Activated T-helper 1 cell treated with Interleukin-2 at 50 U/mL for 16 hours (primary cell): Measurements from ENCODE around the gene CHODL.

Experiments used
- DNase-seq: peaks from one replicate; pipeline ENCODE4 v3.0.0-alpha.2; 2020; ENCODE audit warnings: low read depth

CHODL gene, protein sequence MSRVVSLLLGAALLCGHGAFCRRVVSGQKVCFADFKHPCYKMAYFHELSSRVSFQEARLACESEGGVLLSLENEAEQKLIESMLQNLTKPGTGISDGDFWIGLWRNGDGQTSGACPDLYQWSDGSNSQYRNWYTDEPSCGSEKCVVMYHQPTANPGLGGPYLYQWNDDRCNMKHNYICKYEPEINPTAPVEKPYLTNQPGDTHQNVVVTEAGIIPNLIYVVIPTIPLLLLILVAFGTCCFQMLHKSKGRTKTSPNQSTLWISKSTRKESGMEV

DNA sequence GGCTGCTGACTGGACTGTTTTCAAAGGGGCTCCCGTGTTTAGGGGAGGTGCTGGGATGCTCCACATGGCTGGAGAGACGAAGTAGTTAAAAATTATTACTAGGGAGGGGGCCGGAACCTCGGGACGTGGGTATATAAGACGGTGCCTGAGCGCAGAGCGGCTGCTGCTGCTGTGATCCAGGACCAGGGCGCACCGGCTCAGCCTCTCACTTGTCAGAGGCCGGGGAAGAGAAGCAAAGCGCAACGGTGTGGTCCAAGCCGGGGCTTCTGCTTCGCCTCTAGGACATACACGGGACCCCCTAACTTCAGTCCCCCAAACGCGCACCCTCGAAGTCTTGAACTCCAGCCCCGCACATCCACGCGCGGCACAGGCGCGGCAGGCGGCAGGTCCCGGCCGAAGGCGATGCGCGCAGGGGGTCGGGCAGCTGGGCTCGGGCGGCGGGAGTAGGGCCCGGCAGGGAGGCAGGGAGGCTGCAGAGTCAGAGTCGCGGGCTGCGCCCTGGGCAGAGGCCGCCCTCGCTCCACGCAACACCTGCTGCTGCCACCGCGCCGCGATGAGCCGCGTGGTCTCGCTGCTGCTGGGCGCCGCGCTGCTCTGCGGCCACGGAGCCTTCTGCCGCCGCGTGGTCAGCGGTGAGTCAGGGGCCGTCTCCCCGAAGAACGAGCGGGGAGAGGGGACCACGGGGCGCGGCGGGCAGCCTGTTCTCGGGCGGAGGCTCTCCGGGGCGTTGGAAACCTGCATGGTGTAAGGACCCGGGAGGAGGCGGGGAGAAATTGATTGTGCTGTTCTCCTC, at the start of gene CHODL:
Gene CHODL (plus strand): TSS at position 163 of the 793 bp plus-strand sequence. CDS start 391 bp downstream, at position 554.
- DNase-seq, result no peak

DNA sequence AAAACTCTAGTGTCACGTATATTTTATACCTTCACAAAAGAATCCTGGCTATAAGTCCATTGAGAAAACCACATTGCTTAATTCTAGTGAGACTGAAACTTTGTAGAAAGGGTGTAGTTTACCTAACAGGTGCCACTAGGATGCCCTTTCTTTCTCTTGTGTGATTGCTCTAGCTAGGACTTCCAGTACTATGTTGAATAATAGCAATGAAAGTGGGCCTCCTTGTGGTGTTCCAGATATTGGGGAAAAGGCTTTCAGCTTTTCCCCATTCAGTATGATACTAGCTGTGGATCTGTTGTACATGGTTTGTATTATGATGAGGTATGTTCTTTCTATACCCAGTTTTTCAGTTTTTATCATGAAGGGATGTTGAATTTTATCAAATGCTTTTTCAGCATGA, 39.7 kb upstream of the CHODL start:
- no peak for DNase-seq

DNA sequence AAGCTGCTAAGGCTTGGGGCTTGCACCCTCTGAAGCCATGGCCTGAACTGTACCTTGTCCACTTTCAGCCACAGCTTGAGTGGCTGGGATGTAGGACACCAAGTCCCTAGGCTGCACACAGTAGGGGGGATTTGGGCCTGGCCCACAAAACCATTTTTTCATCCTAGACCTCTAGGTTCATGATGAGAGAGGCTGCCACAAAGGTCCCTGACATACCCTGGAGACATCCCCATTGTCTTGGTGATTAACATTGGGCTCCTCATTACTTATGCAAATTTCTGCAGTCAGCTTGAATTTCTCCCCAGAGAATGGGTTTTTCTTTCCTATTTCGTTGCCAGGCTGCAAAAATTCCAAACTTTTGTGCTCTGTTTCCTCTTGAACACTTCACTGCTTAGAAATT, 26.3 kb upstream of the CHODL start:
- no peak for DNase-seq

DNA sequence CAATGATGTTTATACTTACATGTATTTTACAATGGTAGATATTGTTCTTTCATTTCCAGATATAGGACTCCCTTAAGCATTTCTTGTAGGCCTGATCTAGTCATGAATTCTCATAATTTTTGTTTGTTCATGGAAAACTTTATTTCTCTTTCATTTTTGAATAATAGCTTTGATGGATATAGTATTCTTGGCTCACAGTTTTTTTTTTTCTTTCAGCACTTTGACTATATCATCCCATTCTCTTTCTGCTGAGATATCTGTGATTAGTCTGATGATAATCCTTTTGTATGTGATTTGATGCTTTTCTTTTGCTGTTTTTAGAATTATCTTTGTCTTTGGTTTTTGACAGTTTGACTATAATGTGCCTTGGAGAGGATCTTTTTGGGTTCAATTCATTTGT, 24.1 kb upstream of the CHODL start:
- no peak for DNase-seq

DNA sequence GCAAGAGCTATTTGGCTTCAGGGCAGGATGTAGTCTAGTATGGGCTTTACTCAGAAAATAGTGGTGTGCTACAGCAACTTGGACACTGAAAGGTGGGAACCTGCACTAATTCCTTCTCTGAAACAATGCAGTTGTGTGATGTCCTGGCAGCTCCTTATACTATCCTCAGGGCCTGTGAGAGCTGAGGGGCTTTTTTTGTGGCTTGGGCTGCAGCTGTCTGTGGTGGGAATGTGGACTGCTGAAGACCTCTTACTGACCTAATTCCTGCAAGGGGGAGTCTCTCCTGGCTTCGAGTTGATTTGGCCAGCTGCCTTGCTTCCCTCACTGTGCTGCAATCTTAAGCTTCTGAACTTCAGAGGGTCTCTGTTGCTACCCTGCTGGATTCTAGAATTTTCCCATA, 22.3 kb upstream of the CHODL start:
- DNase-seq, result no peak

DNA sequence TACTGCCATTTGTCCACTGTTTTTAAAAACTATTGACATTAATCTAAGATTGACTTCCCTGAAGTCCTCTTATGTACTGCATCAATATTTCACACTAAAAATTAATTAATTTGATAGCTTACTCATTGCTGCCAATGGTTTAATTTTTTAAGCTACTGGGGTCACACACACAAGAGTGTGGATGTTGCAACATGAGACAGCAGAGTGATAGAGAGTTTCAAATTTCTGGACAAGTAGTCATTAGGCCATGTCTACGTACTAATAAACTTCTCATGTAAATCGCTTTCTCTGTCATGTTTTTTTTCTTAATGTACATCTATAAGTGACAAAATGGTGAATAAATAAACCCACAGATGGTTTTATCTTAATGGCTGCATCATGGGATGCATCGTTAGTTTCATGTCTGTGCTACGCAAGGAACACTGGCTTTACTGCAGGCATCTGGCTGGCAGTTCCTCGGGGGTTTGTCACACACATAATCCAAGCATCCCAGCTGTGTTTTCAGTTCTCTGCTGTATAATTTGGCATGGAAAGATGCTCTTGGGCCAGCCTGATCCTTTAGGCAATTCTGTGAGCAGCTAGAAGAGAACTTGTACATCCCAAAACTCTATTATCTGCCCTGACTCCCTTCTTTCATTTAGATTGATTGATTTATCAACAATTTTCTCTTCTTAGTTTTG, 16.4 kb upstream of the CHODL start:
- DNase-seq, result no peak

DNA sequence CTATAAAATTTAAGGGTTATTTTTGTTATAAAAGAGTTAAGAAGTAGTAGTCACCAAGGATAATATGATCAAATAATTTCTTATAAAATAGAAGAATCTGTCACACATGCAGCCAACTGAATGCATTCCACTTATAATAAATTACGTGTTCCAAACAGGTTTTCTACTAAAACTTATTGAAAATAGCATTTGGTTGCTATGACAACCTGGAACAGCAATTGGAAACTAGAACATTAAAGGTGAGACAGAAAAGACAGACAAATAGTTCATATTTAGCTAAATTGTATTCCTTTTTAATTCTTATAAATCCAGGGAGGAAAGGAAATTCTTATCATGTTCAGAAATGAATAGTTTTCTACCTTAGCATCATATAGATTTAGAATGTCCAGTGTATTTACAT, 9.1 kb upstream of the CHODL start:
- no peak for DNase-seq

DNA sequence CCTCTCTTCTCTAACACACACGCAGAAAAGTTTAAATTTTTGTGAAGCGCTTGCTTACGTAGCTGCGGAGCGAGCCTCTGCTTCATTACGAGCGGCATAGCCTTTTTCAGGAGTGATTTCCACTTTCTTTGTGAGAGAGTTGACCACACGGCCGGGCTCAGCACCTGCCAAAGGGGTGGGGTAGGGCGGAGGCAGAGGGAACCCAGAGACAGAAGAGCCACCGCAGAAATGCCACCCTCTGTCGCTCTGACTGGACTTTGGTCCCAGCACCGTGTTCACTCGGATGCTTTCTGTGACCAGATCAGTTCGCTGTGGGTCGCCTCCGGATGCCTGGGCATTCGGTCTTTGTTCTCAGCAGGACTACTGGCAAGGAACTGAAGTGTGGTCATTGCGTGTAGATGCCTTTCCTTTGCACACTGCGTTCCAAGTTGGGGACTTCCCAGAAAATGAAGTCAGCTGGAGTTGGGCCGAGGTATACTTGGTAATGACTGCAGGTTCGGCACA, 883 bp downstream of the CHODL start:
- DNase-seq, result no peak

DNA sequence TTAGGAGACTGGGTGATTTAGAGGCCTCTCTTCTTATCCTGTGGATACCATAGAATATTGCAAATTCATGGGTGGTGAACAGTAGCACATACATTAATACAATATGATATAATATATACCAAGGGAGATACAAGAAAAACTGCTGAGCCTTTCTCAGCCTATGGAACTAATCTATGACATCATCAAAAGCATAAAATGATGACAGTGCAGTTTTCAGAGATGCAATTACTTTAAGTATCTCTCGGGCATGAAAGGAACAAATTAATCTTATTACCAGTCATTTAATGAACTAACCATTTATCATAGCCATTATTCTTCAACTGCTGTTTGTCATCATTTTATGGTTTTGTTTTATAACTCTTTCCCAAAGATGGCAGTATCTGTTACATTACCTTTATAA, 3.5 kb downstream of the CHODL start:
- DNase-seq, result no peak

DNA sequence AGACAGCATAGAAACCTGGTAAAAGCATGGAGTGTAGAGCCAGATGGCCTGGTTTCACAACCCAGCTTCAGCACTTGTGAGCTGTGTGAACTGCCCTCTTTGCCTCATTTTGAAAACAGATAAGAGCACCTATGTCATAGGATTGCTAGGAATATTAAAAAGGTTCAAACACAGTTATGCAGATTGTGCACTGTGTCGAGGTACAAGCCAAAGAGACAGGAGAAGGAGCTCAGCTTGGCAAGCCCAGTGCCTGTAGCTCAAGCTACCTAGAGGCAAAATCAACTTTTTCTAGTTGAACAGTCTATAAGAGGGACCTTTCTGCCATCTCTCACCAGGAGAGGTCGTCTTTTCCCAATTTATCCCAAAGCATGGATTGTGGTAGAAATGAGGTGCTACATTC, 5.0 kb downstream of the CHODL start:
- DNase-seq, result no peak

DNA sequence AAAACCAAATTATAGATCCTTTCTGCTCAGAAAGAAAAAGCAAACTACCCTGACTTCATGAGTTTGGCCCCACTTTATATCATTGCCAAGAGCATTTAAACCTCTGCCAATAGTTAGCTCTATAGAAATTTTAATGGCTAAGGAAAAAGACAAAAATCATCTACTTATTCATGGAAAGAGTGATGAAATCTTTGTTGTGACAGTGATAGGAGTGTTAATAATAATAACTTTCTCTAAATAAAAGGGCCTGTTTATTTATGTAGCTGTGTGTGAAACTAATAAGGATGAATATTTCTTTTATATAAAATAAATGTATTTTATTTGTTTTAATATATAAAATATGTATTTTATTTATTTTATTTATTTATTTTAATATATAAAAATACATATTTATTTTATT, 6.4 kb downstream of the CHODL start:
- no peak for DNase-seq

DNA sequence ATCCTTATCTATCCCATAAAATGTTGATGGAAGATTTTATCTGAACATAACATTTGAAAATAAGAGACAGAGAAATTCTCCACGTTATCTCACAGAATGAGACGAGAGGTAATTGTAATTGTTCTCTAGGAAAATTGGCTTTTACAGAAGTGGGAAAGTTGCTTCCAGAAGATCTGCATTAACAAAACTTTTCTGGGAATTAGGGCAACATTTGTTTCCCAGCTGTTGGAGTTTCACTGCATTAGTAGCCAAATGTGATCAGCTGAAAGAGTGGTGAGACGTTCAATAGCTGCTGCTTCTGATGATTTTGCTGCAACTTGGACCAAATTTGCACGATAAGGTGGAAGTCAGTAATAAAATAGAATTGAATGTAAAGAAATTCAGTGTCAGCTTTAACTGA, 7.6 kb downstream of the CHODL start:
- no peak for DNase-seq

DNA sequence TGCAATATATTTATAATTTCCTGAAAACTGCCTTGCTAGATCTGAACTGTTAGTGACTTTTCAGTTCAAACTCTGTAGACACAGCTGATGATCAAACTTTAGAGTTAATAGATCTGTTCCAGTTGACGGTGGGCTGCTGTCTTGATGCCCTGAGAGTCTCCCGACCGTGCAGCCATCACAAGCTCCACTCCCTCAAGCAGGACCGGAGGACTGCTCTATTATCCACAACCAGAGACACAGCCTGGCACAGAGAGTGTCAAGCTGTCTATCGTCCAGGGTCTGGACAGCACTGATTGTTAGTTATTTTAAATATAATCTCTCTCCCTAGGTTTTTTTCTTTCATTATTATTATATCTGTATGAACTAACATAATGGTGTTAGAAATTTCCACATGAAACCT, 8.0 kb downstream of the CHODL start:
- no peak for DNase-seq

DNA sequence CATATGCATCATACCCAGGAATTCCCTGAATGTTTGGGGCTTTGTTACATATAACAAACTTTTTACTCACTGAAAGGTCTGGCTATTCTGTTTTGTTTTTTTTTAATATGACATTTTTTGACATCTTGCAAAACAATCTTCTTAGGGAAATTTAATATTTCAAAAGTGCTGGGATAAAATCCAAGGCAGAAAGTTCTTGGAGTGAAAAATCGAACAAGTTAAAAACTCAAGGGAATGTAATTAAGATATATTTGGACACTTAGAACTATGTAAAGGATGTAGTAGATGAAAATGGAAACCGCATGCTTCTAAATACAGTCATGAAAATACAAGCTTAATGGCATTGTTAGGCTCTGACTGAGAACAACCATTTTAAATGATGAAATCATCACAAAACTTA, 8.6 kb downstream of the CHODL start:
- DNase-seq, result no peak

DNA sequence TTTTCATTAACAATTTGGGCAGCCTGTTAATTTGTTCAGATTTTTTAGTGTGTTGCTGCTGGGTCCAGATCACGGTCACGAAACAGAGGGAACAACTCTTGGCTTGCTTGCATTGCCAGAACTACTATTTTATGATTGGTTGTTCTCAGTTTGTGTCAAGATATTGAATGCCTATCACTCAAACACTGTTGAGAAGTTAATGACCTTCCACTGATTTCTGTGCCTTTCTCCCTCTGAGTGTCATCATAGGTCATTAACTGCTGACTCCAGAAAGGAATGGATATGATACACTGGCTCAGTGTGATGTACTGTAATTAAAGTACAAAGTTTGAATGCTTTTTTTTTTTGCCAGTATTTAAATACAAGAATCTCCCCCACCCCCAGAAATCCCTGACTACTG, 9.2 kb downstream of the CHODL start:
- DNase-seq, result no peak

DNA sequence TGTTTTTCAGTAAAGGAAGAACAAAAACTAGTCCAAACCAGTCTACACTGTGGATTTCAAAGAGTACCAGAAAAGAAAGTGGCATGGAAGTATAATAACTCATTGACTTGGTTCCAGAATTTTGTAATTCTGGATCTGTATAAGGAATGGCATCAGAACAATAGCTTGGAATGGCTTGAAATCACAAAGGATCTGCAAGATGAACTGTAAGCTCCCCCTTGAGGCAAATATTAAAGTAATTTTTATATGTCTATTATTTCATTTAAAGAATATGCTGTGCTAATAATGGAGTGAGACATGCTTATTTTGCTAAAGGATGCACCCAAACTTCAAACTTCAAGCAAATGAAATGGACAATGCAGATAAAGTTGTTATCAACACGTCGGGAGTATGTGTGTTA, 21.3 kb downstream of the CHODL start:
- DNase-seq, result no peak

DNA sequence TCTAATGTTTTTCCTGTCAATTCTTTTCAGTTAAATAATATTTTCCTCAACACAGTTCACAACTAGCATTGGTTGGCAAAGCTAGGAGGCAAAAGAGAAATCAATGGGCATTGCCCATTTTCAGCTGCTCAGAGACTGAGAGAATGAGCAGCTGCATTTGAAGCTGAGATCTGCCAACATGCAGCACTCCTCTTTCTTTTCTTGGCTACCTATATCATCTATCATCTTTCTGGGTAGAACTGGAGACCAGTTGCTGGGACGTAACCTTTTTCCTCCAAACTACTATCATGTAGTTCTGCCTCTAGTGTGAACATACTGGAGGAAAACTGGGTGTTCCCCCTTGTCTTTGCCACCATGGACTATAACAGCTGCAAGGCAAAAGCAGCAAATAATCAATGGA, 22.9 kb downstream of the CHODL start:
- DNase-seq, result no peak

DNA sequence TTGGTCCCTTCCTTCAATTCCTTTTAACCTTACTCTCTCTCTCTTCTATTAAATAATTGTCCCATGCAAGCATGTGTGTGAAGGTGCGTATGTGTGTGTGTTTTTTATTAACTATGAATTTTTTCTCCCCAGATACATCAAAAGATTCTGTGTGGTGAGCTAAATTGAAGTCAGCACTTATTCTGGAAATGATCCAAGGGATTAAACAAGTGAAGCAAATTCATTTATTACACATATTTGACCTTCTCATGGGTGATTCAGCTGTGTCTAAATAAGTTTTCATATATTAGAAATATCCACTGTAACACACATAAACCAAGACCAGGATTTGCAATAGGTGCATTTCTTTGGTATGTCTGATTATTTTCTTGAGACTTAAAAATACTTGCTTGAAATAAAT, 24.3 kb downstream of the CHODL start:
- no peak for DNase-seq

DNA sequence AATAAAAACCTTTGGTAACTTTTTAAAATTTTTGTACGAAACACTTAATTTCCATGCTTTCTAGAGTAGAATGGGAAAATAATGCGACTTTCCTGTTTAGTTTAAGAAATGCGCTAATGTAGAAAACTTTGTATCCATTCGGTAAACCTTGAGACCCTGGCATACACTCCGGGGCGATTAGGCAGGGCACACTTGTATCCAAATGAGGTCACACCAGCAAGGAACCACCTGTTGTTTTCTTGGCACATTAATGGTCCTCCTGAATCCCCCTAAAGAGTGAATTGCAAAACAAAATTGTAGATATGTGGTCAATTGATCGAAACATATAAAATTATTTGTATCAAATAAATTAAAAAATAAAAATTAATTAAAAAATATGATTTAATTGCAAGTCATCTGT, 25.2 kb downstream of the CHODL start:
- no peak for DNase-seq

DNA sequence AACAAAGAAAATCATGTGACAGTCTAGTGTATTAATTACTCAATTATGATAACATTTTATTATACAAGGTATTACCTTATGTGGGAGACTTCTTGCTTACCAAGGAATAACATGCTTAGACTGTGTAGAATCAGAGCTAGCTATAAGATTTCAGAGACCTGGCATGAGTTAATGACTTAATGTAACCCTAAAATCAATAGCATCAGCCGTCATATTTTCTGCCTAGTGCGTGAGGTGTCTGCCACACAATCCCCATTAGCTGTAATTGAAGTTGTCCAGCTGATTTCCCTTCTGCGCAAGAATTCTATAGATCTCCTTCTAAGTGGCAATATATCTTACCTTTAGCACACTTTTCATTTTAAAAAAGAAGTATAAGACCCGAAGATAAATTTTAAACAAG, 28.8 kb downstream of the CHODL start:
- no peak for DNase-seq

DNA sequence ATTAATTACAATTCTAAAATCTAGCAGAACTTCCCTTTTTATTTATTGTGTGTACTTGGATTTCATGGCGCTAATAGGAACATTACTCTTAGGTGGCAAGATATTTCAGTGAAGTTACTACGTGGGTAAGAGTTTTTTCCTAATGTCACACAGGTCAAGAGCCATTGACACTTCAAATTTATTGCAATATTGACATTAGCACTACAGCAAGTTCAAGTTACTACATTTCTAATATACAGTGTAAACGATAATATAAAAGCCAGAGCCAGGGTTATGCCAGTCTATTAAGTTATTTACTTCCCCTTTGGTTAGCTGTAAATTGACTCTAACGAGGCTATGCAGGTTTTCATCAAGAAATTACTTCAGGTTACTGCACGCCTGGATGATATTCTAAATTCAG, 29.7 kb downstream of the CHODL start:
- DNase-seq, result no peak

DNA sequence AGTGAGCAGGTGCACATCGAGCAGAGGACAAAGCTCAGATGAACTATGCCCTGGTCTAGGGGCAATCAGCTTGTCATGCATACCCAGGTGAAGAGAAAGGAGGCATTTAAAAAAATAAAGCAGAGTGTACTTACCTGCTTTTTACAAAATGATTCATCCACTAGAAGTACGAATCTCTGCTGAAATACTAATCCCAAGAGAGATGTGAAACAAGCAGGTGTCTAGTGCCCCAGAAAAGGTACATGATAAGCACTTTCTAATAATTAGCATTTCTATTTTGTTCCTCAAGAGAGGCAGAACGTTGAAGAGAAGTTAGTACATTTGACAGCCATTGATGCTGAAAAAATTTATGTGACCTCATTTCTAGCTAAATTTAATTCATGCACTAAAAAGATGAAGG, 31.1 kb downstream of the CHODL start:
- no peak for DNase-seq

DNA sequence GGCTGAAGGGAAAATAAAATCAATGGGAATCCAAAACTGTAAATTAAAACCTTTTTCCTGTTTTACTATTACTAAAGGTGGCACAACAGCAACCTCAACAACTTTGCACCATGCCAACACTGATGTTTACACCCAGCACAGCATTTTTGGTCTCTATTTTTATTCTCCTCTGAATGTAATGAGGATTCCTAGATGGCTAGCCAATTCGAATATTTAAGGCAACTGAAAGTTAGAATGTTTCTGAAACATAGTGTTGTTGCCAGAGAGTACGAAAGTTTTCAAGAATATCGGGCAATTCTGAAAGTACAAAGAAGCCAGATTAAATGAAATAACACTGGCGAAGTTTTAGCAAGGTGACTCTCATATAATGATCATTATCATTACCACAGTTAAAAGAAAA, 40.7 kb downstream of the CHODL start:
- no peak for DNase-seq
